SK-N-DZ (cell line): ENCODE measurements around the gene MLPH. TPM values are rescaled to one million over a fixed set of nuclear protein-coding genes. Genes with fewer than 3 reads are reported as not detected.

ENCODE experiments used
- DNase-seq: peaks from one replicate; pipeline ENCODE4 v3.0.0-alpha.2; 2015; ENCODE audit warnings: low spot score
- polyA plus RNA-seq, 2 experiments: library from polyadenylated mRNA; depleted of rRNA; stranded (reverse); fragments of >200 nt; gene quantifications; 2 replicates each; pipeline ENCODE4 v1.2.3, GENCODE V29; 2014

Gene MLPH, protein sequence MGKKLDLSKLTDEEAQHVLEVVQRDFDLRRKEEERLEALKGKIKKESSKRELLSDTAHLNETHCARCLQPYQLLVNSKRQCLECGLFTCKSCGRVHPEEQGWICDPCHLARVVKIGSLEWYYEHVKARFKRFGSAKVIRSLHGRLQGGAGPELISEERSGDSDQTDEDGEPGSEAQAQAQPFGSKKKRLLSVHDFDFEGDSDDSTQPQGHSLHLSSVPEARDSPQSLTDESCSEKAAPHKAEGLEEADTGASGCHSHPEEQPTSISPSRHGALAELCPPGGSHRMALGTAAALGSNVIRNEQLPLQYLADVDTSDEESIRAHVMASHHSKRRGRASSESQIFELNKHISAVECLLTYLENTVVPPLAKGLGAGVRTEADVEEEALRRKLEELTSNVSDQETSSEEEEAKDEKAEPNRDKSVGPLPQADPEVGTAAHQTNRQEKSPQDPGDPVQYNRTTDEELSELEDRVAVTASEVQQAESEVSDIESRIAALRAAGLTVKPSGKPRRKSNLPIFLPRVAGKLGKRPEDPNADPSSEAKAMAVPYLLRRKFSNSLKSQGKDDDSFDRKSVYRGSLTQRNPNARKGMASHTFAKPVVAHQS
- not detected in 2 replicates for polyA plus RNA-seq (2014; cell fraction: cytosol; rRNA removed)
- polyA plus RNA-seq (2014; cell fraction: nucleus; rRNA removed), result not detected in 2 replicates

GRCh38 chr2:237486819-237487448 lies at the start of gene MLPH:
MLPH (plus strand) TSS chr2:237487251; CDS start chr2:237493427, 6,176 bp downstream.
- DNase-seq, result no peak

- DNase-seq, result no peak
Measured at GRCh38 chr2:237437566-237437965, 49.5 kb upstream of the MLPH start.

DNA sequence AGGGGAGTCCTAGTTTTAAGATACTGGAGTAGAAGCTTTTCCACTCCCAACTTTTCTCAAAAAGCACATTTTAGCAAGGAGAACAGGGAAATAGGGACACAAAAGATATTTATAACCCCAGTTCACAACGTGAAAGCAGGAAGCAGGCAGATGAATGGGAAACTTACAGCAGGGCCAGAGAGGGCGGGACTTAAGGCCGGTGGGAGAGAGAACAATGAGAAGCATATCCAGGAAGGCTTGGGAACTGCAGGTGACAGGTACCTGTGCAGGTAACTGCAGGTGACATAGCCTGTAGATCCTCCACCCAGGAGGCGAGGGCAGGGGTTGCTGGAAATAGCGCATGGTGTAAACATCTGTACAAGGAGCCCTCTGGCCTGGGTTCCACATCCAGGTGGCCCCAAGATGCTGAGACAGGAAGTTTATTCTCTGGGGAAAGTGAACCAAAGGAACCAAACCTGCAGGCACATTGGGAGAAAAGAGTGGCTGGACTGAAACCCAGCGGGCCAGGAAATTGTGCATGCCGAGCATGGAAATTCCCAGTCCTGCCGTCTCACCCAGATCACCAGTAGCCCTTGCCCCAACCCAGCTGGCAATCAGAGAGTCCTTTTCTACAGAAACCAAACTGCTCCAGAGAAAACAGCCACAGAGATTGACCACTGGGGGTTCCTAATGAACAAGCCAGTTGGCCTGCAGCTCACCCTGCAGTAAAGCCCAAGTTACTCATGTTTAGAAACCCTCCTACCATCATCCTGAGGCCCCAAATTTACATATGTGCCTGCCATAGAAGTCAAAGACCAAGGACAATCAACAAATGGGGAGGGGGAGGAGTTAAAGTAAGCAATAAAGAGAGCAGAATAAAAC lies 48.7 kb upstream of the MLPH start:
- DNase-seq, result no peak

- no peak for DNase-seq
Measured at GRCh38 chr2:237440819-237441281, 46.2 kb upstream of the MLPH start.

GRCh38 chr2:237441605-237442274 lies 45.3 kb upstream of the MLPH start:
- peak; percentile 34 for DNase-seq

- DNase-seq, result no peak
Measured at GRCh38 chr2:237444071-237444470, 43.0 kb upstream of the MLPH start.

DNA sequence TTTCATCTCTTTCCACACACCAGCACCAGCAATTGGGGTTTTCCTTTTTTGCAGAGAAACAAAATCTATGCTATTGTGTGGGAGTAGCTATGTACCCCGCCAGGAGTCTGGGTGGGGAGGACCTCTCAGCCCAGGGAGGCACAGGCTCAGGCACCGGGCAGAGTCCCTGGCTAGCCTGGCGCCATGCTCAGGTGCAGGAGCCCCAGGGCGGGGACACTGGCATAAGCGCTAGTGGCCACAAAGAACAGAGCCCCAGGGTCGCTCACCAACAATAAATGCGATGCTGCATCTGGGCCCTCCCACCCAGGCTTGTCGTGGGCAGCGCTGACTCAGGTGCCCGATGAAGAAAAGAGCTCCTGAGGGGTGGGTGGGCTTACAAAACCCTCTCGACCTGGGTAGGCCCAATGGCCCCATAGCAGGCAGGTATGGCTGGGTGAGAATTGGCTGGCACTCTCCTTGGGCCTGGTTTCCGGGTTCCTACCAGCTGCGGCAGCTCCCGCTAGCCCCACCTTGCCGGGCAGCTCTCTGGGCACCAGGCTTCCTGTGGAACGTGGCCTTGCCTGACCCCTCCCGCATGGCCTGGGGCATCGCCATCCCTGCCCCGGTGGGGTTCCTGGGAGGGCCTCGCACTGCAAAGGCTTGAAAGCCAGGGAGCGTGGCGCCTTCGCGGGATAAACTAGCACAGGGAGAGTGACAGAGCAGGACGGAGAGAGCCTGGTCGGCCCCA lies 41.3 kb upstream of the MLPH start:
- no peak for DNase-seq

DNA sequence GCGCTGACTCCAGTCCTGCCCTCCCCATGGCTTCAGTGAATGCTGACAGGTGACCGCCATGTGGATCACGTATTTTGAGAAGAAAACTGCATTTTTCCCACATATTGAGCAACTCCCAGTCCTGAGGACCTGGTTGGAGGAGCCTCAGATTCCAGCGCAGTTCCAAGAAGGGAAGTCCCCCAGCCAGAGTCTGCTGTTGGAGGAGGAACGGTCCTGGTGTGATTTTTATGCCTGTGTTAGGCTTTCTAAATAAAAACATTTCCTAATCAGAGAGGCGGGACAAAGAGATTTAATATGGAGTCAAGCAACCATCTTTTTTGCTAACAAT lies 40.7 kb upstream of the MLPH start:
- no peak for DNase-seq

DNA sequence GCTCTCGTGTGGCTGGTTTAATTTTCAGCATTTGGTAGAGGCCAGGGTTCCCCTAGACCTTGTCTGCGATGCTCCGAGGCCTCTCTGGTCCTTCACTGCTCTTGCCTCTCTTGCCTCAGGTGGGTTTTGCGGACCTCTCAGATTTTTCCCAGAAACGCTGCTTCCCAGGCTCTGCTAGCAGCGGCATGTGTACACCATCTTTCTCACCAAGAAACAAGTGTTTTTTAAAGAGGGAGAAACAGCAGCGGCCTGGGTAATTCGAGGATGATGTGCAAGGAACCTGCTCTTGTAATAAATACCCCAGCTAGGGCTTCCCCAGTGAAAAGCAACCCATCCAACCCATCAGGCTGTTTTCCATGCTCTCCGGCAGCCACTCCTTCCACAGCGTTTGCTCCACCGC lies 39.6 kb upstream of the MLPH start:
- no peak for DNase-seq

- no peak for DNase-seq
Measured at GRCh38 chr2:237448171-237448570, 38.9 kb upstream of the MLPH start.

DNA sequence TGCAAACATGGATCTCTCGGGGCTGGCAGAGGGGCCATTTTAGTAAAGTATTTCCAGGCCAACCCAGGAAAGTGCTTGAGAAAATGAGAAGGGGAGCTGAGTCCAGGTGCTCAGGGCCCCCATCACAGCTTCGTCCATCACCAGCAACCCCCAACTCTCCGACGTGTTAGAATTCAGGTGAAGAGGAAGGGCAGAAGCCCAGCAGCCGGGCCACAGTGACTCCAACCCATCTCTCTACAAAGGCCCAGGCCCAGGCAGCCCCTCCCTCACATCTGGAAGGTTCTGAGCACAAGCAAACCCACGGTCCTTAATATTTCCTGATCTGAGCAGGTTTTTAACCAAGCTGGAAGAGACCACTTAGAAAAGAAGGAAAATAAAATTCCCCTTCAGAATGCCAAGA lies 38.4 kb upstream of the MLPH start:
- DNase-seq, result no peak

DNA sequence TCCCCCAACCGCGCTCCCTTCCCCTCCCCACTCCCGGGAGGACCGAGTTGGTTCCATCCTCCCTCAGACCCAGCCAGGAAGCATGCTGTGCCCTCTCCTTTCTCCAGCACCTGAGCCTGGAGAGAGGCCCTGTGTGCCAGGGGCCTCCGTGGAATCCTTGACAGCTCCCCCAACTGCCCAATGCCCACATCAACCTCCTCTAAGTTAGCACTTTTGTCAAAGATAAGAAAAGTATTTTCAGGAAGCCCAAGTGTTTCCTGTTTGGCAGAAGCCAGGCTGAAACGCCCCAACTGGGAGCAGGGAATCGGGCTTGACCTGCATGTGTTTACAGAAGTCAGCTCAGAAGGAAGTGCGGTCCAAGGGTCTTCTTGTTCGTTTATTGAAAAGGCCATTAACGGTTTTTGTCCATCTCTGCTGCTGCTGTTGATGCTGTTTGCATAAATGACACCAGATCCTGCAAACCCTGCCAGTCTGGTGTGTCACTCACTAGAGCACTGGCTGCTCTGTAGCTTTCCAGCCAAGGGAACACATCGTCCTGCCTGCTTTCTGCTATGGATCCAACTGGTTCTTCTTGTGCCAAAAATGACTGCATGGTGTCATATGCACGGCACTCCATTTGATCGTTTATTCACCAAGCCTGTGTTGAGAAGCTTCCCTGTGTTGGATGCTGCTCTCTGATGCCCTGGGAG lies 37.7 kb upstream of the MLPH start:
- no peak for DNase-seq

- no peak for DNase-seq
Measured at GRCh38 chr2:237450108-237450507, 36.9 kb upstream of the MLPH start.

GRCh38 chr2:237450583-237450982 lies 36.5 kb upstream of the MLPH start:
- no peak for DNase-seq

- DNase-seq, result peak; percentile 61
Measured at GRCh38 chr2:237451643-237452469, 35.2 kb upstream of the MLPH start.

DNA sequence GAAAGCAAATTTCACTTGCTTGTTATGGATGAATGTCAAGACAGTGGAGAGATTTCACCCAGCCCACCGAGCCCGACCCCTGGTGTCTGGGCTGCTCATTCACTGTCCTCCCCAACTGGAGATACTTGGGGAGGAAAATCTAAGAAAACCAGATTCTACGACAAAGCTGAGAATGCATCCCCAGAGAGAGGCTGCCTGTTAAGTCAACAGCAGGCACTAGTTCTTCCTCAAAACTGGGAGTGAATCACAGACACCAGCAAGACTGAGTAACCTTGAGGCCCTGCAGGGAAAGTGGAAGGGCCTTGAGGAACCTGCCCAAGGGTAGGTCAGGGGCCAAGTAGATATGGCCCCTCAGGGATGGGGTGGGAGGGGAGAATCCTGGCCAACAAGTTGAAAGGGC lies 34.2 kb upstream of the MLPH start:
- no peak for DNase-seq

GRCh38 chr2:237453671-237454070 lies 33.4 kb upstream of the MLPH start:
- no peak for DNase-seq

- DNase-seq, result no peak
Measured at GRCh38 chr2:237455764-237456163, 31.3 kb upstream of the MLPH start.
